HepG2 (cell line): Measurements from ENCODE around the gene DENND4C. TPM values are rescaled to one million over a fixed set of nuclear protein-coding genes. Genes with fewer than 3 reads are reported as not detected.

Experiments used
- ATAC-seq: fragments of 200-7000 bp; cut with Tn5 transposase; 3 replicates; pipeline ENCODE4 v1.9.1; 2020; ENCODE audit warnings: mild to moderate bottlenecking, moderate library complexity
- BruUV-seq: library from RNA; stranded (reverse); fragments of 400-500 nt; replicated peaks from 2 replicates; lab custom pipeline; 2021; lab: Mats Ljungman, UMichigan
- CTCF ChIA-PET: fragments of 300-600 bp; formaldehyde crosslinking; extraction: SDS; loops from one replicate; lab custom pipeline; 2021; ENCODE audit warnings: low total read pairs, inconsistent platforms, low intra/inter-chr PET ratio; lab: Yijun Ruan, JAX
- POLR2A ChIA-PET: fragments of 350-600 bp; sonication (Branson Sonifier 250); formaldehyde crosslinking; loops from one replicate; lab custom pipeline; 2020; ENCODE audit warnings: antibody characterized with exemption, inconsistent platforms; lab: Yijun Ruan, JAX
- DNase-seq: peaks from one replicate; pipeline ENCODE4 v3.0.0-alpha.2; 2015; ENCODE audit warnings: low spot score
- FAIRE-seq: peaks from 3 replicates; lab custom pipeline; 2011; peaks lifted over from hg19 to GRCh38; lab: Jason Lieb, UNC
- H2AFZ ChIP-seq: one replicate; pipeline ENCODE4 v1.6.1; 2011; ENCODE audit warnings: low read length, inconsistent platforms
- H3K27ac ChIP-seq: fragments of 300-600 bp; 3 replicates; pipeline ENCODE4 v1.8.0; 2011; ENCODE audit warnings: mixed run types, mild to moderate bottlenecking, mixed read lengths, low read length, inconsistent platforms; ENCODE audit not compliant: insufficient read depth; ENCODE audit errors: extremely low read length
- H3K27me3 ChIP-seq, 2 experiments: fragments of 200-600 bp in 1 of 2; 2 replicates in 1 of 2; 3 replicates in 1 of 2; pipeline versions ENCODE4 v1.6.0 to v1.8.0; 2011; ENCODE audit warnings: low read length in 2 of 2, mild to moderate bottlenecking in 2 of 2, moderate library complexity in 2 of 2, inconsistent platforms in 1 of 2; ENCODE audit not compliant: insufficient read depth in 2 of 2, control insufficient read depth in 1 of 2
- H3K36me3 ChIP-seq, 2 experiments: fragments of 200-600 bp in 1 of 2; replicated peaks in 1 of 2; 2 replicates in 1 of 2; 3 replicates in 1 of 2; pipeline versions ENCODE4 v1.5.1 to v1.8.0; 2011; ENCODE audit warnings: low read length in 2 of 2, inconsistent platforms in 1 of 2; ENCODE audit not compliant: insufficient read depth in 2 of 2, control insufficient read depth in 1 of 2
- H3K4me1 ChIP-seq: 2 replicates; pipeline ENCODE4 v1.5.1; 2012; ENCODE audit warnings: low read length, inconsistent platforms; ENCODE audit not compliant: insufficient read depth
- H3K4me2 ChIP-seq: 2 replicates; pipeline ENCODE4 v1.6.0; 2011; ENCODE audit warnings: low read depth, low read length, inconsistent platforms
- H3K4me3 ChIP-seq, 3 experiments: fragments of 200-600 bp in 1 of 3; sonication (generic), shearing (Covaris generic) in 1 of 3; replicated peaks in 1 of 3; 2 replicates each; pipeline ENCODE4 v1.5.1; 2011 to 2016; ENCODE audit warnings: low read length in 3 of 3, inconsistent platforms in 2 of 3, low read depth in 2 of 3, mild to moderate bottlenecking in 2 of 3, control low read depth in 1 of 3, mixed read lengths in 1 of 3; ENCODE audit not compliant: insufficient read depth in 1 of 3
- H3K79me2 ChIP-seq: one replicate; pipeline ENCODE4 v1.6.1; 2011; ENCODE audit warnings: low read length, inconsistent platforms; ENCODE audit not compliant: insufficient read depth
- H3K9ac ChIP-seq: 2 replicates; pipeline ENCODE4 v1.6.0; 2011; ENCODE audit warnings: mild to moderate bottlenecking, low read depth, low read length, inconsistent platforms; ENCODE audit not compliant: insufficient read depth
- H3K9me3 ChIP-seq: 2 replicates; pipeline ENCODE4 v1.5.1; 2012; ENCODE audit warnings: mild to moderate bottlenecking, low read length
- H4K20me1 ChIP-seq: 2 replicates; pipeline ENCODE4 v1.6.0; 2011; ENCODE audit warnings: inconsistent platforms, mild to moderate bottlenecking, low read length, moderate library complexity; ENCODE audit not compliant: insufficient read depth
- HIC2 ChIP-seq: sonication (generic); formaldehyde crosslinking; IDR thresholded peaks from 2 replicates; pipeline ENCODE4 v1.9.0; 2022; ENCODE audit warnings: low read depth, missing genetic modification reagents
- ZNF124 ChIP-seq: sonication (generic); formaldehyde crosslinking; IDR thresholded peaks from 2 replicates; pipeline ENCODE4 v1.4.0; 2020; ENCODE audit warnings: missing genetic modification reagents
- ZNF337 ChIP-seq: sonication (generic); formaldehyde crosslinking; IDR thresholded peaks from 2 replicates; pipeline ENCODE4 v1.5.1; 2020; ENCODE audit warnings: missing genetic modification reagents, low read depth, mild to moderate bottlenecking, borderline replicate concordance
- ZNF350 ChIP-seq: sonication (generic); formaldehyde crosslinking; IDR thresholded peaks from 2 replicates; pipeline ENCODE4 v1.4.0; 2020; ENCODE audit warnings: mild to moderate bottlenecking, low read depth, missing genetic modification reagents, borderline replicate concordance
- ZNF780A ChIP-seq: sonication (generic); formaldehyde crosslinking; IDR thresholded peaks from 2 replicates; pipeline ENCODE4 v1.8.0; 2022; ENCODE audit warnings: mild to moderate bottlenecking, missing genetic modification reagents, moderate library complexity
- ZNF782 ChIP-seq: sonication (generic); formaldehyde crosslinking; IDR thresholded peaks from 2 replicates; pipeline ENCODE4 v1.4.0; 2020; ENCODE audit warnings: missing genetic modification reagents, mild to moderate bottlenecking, borderline replicate concordance
- ZSCAN25 ChIP-seq: sonication (generic); formaldehyde crosslinking; IDR thresholded peaks from 2 replicates; pipeline ENCODE4 v1.8.0; 2022; ENCODE audit warnings: mild to moderate bottlenecking, missing genetic modification reagents
- WGBS: methylation state at CpG from one replicate; pipeline ENCODE4 v1.1.6; 2017; ENCODE audit warnings: low lambda C conversion rate; 5-methylcytosine and 5-hydroxymethylcytosine counted together
- in situ Hi-C: cut with HindIII; loops from 2 replicates; pipeline ENCODE4 v1.10.0; 2017; ENCODE audit warnings: low pct_unique_long_range_greater_than_20kb; ENCODE audit not compliant: extremely low pct_ligation_motif_present
- intact Hi-C: fragments of 100-400 bp; cut with micrococcal nuclease; formaldehyde crosslinking; loops from one replicate; pipeline ENCODE4 v1.10.0; 2022; ENCODE audit not compliant: unreplicated experiment
- polyA plus RNA-seq, 8 experiments: library from polyadenylated mRNA; depleted of rRNA in 3 of 8; stranded (reverse) in 7 of 8; unstranded in 1 of 8; fragments of >200 nt; fragmentation: Illumina TruSeq in 4 of 8; extraction: Trizol in 4 of 8; gene quantifications; 2 replicates each; pipeline versions ENCODE4 v1.2.1 to v1.2.3, GENCODE V29; 2011 to 2016; ENCODE audit warnings: low read depth in 4 of 8, missing spikeins in 1 of 8, mixed read lengths in 1 of 8; ENCODE audit not compliant: insufficient read depth in 1 of 8
- total RNA-seq, 5 experiments: library from RNA; depleted of rRNA; stranded (reverse); fragments of >200 nt; fragmentation: Illumina TruSeq; extraction: Trizol; gene quantifications; 2 replicates each; pipeline ENCODE4 v1.2.3, GENCODE V29; 2016; ENCODE audit warnings: low read depth in 1 of 5

DENND4C gene
- total and polyA plus RNA-seq, 2 of the 13 experiments (the other 11 are each of a cell fraction or from before 2014, with no cell fraction given), result 19.1 to 27.2 TPM

GRCh38 chr9:19298436-19299000 is 68.0 kb downstream of the DENND4C start:
- Histone ChIP-seq H3K4me2 (no peak overlapping the region), H3K4me3 (no peak overlapping the region), H3K9me3 (no peaks in the 10 kb centered on the region), H3K79me2 (no peaks in the 10 kb centered on the region), H3K9ac (no peak overlapping the region), H4K20me1 (no peaks in the 10 kb centered on the region), H2AFZ (no peak overlapping the region), H3K27ac (no peak overlapping the region), H3K36me3 (peaks cover 6 to 30% of the 10 kb centered on the region in 2 experiments), H3K27me3 (no peaks in the 10 kb centered on the region), H3K4me1 (no peaks in the 10 kb centered on the region)
- CTCF ChIA-PET, result no interaction called here
- 95% methylated on average over 2 of the region's 2 CpGs for WGBS
- FAIRE-seq, result no peak
- POLR2A ChIA-PET, result no interaction called here
- TF ChIP-seq ZNF350 (no peak), ZSCAN25 (CRISPR knock-in tag) (no peak), ZNF124 (CRISPR knock-in tag) (no peak), ZNF780A (CRISPR knock-in tag) (no peak)
- no peak for ATAC-seq
- no peak for DNase-seq
- intact Hi-C loops, result loop anchor here (10.0 kb wide), 1 partner anchor 64 kb away; the partner anchor contains the start of gene DENND4C
- in situ Hi-C loops, result no loop called here
- no TSS peak for BruUV-seq

- POLR2A ChIA-PET, result no interaction called here
- H3K4me2 ChIP-seq, result no peak overlapping the region
- no peak for TF ChIP-seq ZNF337 (CRISPR knock-in tag)
- TF ChIP-seq HIC2 (CRISPR knock-in tag), result no peak
- no peak for TF ChIP-seq ZNF782 (CRISPR knock-in tag)
- no peak for ATAC-seq
- DNase-seq, result no peak
- no peak for FAIRE-seq
- no peak overlapping the region for H3K4me3 ChIP-seq
- no TSS peak for BruUV-seq
- no peaks in the 10 kb centered on the region for H3K79me2 ChIP-seq
- H3K27me3 ChIP-seq, result no peaks in the 10 kb centered on the region
- in situ Hi-C loops (no loop called here), intact Hi-C loops (no loop called here)
- WGBS, result 100% methylated on average over 1 of the region's 1 CpG
- no peaks in the 10 kb centered on the region for H3K4me1 ChIP-seq
- peaks cover 5 to 27% of the 10 kb centered on the region in 2 experiments; a peak in 4 of 5 replicates for H3K36me3 ChIP-seq
- H3K27ac ChIP-seq, result no peak overlapping the region
- no peak overlapping the region for H2AFZ ChIP-seq
- H3K9ac ChIP-seq, result no peak overlapping the region
- H4K20me1 ChIP-seq, result no peaks in the 10 kb centered on the region
- no peaks in the 10 kb centered on the region for H3K9me3 ChIP-seq
- CTCF ChIA-PET, result no interaction called here
Observed at GRCh38 chr9:19303216-19303615, 72.7 kb downstream of the DENND4C start.
